Sigmoid colon (tissue), 7 donors: ENCODE measurements around the gene ZNF599. TPM values are rescaled to one million over a fixed set of nuclear protein-coding genes. Genes with fewer than 3 reads are reported as not detected.

Source experiments
- DNase-seq: peaks from one replicate; pipeline ENCODE4 v3.0.0-alpha.2; 2019
- H3K27ac ChIP-seq, 4 donors: fragments of 200-600 bp; sonication (generic); one replicate each; pipeline ENCODE4 v1.5.1; 2016 to 2019; ENCODE audit warnings: mild to moderate bottlenecking in 1 of 4
- H3K27me3 ChIP-seq, 3 donors: fragments of 200-600 bp; sonication (generic); one replicate each; pipeline ENCODE4 v1.5.1; 2019; ENCODE audit warnings: mild to moderate bottlenecking in 1 of 3
- H3K36me3 ChIP-seq, 4 donors: fragments of 200-600 bp; sonication (generic); one replicate each; pipeline ENCODE4 v1.5.1; 2016 to 2019
- H3K4me1 ChIP-seq, 4 donors: fragments of 200-600 bp; sonication (generic); one replicate each; pipeline ENCODE4 v1.5.1; 2017 to 2019
- H3K4me3 ChIP-seq, 4 donors: fragments of 200-600 bp; sonication (generic); one replicate each; pipeline ENCODE4 v1.5.1; 2017 to 2019; ENCODE audit warnings: mild to moderate bottlenecking in 2 of 4, moderate library complexity in 1 of 4
- H3K9me3 ChIP-seq, 4 donors: fragments of 200-600 bp in 3 of 4; sonication (generic) in 3 of 4; one replicate each; pipeline versions ENCODE4 v1.5.1 to v1.6.1; 2013 to 2019
- CTCF ChIP-seq, 4 experiments: fragments of 450-650 bp in 3 of 4; fragments of 200-600 bp in 1 of 4; IDR thresholded peaks; one replicate each; pipeline ENCODE4 v1.5.1; 2016 to 2019; ENCODE audit warnings: antibody characterized with exemption in 4 of 4, mild to moderate bottlenecking in 3 of 4, moderate library complexity in 2 of 4
- EP300 ChIP-seq, 4 donors: sonication (generic); formaldehyde crosslinking; IDR thresholded peaks; one replicate each; pipeline ENCODE4 v1.6.1; 2017; ENCODE audit warnings: antibody characterized with exemption in 4 of 4
- POLR2A ChIP-seq, 2 donors: fragments of 450-650 bp; IDR thresholded peaks; one replicate each; pipeline ENCODE4 v1.6.1; 2016; ENCODE audit warnings: antibody characterized with exemption in 2 of 2, mild to moderate bottlenecking in 2 of 2, moderate library complexity in 2 of 2
- POLR2AphosphoS5 ChIP-seq, 4 donors: sonication (generic); formaldehyde crosslinking; IDR thresholded peaks; one replicate each; pipeline ENCODE4 v1.6.1; 2017; ENCODE audit warnings: antibody characterized with exemption in 4 of 4
- WGBS, 2 donors: extraction: QIAGEN DNeasy Blood & Tissue Kit; methylation state at CpG; one replicate each; pipeline ENCODE4 v1.1.7; 2013; 5-methylcytosine and 5-hydroxymethylcytosine counted together
- intact Hi-C: fragments of 100-400 bp; cut with DNase I; formaldehyde crosslinking; loops from one replicate; pipeline ENCODE4 v1.15.1; 2023
- polyA plus RNA-seq, 3 donors: library from polyadenylated mRNA; stranded (reverse); fragments of 200-250 nt; gene quantifications; one replicate each; pipeline ENCODE4 v1.2.3, GENCODE V29; 2013
- total RNA-seq, 4 donors: library from RNA; depleted of rRNA; stranded (reverse); fragments of >200 nt; gene quantifications; one replicate each; pipeline ENCODE4 v1.1.0, GENCODE V29; 2016
- donor health status: healthy with polysubstance abuse.
- donor health status: Bipolar disorder and iron deficiency.
- donor health status: healthy.

Gene ZNF599
- total and polyA plus RNA-seq, 7 donors: 0.46 to 11.9 (median 7.1) TPM

GRCh38 chr19:34731019-34731829 lies 41.8 kb downstream of the ZNF599 start:
- WGBS, 2 donors: 89% methylated on average over 11 of the region's 11 CpGs
- Histone ChIP-seq H3K4me3 (no peak overlapping the region), H3K36me3 (peaks cover 0 to 10% (median 5%) of the 10 kb centered on the region in 4 donors), H3K9me3 (no peaks in the 10 kb centered on the region), H3K4me1 (peaks cover 0 to 28% (median 24%) of the 10 kb centered on the region in 4 donors), H3K27ac (no peak overlapping the region), H3K27me3 (no peaks in the 10 kb centered on the region)
- intact Hi-C loops: no loop called here
- TF ChIP-seq POLR2AphosphoS5 (IDR thresholded peaks at IDR 0.05): no peak
- no peak for TF ChIP-seq POLR2A (IDR thresholded peaks at IDR 0.05)
- no peak for TF ChIP-seq EP300 (IDR thresholded peaks at IDR 0.05)
- no peak for TF ChIP-seq CTCF (IDR thresholded peaks at IDR 0.05)
- no peak for DNase-seq

DNA sequence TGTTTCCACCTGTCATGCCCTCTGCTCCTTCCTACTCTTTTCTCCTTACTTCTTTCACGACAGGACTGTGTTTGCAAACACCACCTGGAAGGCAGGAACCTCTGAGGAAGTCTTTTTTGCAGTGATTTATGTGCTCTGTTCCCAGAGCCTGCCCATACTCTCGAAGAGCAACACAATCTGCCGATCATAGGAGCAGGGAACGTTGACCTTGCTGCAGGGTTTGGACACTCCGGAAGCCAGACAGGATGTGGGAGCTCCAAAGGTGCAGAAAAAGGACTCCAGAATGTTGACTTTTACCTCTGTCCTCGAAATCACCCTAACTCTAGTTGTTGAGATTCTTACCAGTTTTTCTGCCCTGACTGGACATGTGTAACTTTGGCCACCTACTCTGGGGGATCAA lies 47.6 kb downstream of the ZNF599 start:
- 33 to 35% methylated on average over 6 of the region's 6 CpGs for WGBS, 2 donors
- no peak overlapping the region for H3K4me3 ChIP-seq
- TF ChIP-seq POLR2AphosphoS5 (IDR thresholded peaks at IDR 0.05): no peak
- TF ChIP-seq POLR2A (IDR thresholded peaks at IDR 0.05): no peak
- no peak for TF ChIP-seq CTCF (IDR thresholded peaks at IDR 0.05)
- TF ChIP-seq EP300 (IDR thresholded peaks at IDR 0.05): no peak

GRCh38 chr19:34722353-34722752 lies 50.7 kb downstream of the ZNF599 start:
- TF ChIP-seq POLR2AphosphoS5 (IDR thresholded peaks at IDR 0.05): no peak
- no peaks in the 10 kb centered on the region for H3K36me3 ChIP-seq
- 50 to 62% methylated on average over 11 of the region's 11 CpGs for WGBS, 2 donors
- no peaks in the 10 kb centered on the region for H3K27me3 ChIP-seq
- no peaks in the 10 kb centered on the region for H3K9me3 ChIP-seq
- H3K4me1 ChIP-seq: no peaks in the 10 kb centered on the region
- intact Hi-C loops: no loop called here
- H3K27ac ChIP-seq: no peak overlapping the region
- no peak overlapping the region for H3K4me3 ChIP-seq
- DNase-seq: no peak

More for the DNA sequence above, 47.6 kb downstream of the ZNF599 start:
- H3K9me3 ChIP-seq: no peaks in the 10 kb centered on the region
- intact Hi-C loops: no loop called here
- H3K27ac ChIP-seq: no peak overlapping the region
- H3K36me3 ChIP-seq: no peaks in the 10 kb centered on the region
- H3K4me1 ChIP-seq: no peaks in the 10 kb centered on the region
- no peak for DNase-seq
- H3K27me3 ChIP-seq: no peaks in the 10 kb centered on the region

DNA sequence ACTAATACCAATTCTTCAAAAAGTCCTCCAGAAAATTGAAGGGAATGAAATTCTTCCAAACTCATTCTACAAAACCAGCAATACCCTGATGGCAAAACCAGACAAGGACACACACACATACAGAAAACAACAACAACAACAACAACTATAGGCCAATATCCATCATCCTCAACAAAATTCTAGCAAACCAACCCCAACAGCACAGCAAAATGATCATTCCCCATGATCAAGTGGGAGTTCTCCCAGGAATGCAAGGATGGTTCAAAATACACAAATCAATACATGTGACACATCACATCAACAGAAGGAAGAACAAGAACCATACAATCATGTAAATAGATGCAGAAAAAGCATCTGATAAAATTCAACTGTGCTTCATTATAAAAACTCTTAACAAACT lies 57.7 kb downstream of the ZNF599 start:
- Histone ChIP-seq H3K27me3 (no peaks in the 10 kb centered on the region), H3K36me3 (no peaks in the 10 kb centered on the region), H3K27ac (no peak overlapping the region), H3K9me3 (peaks cover 0 to 11% (median 0%) of the 10 kb centered on the region in 4 donors), H3K4me3 (no peak overlapping the region), H3K4me1 (no peaks in the 10 kb centered on the region)
- TF ChIP-seq POLR2A (IDR thresholded peaks at IDR 0.05) (no peak), EP300 (IDR thresholded peaks at IDR 0.05) (no peak), POLR2AphosphoS5 (IDR thresholded peaks at IDR 0.05) (no peak), CTCF (IDR thresholded peaks at IDR 0.05) (no peak)
- no peak for DNase-seq
- intact Hi-C loops: no loop called here

- intact Hi-C loops: no loop called here
- H3K9me3 ChIP-seq: peaks cover 0 to 11% (median 0%) of the 10 kb centered on the region in 4 donors
- no peak for DNase-seq
- 82 to 88% methylated on average over 2 of the region's 2 CpGs for WGBS, 2 donors
- no peak overlapping the region for H3K4me3 ChIP-seq
- no peaks in the 10 kb centered on the region for H3K36me3 ChIP-seq
- TF ChIP-seq POLR2A (IDR thresholded peaks at IDR 0.05) (no peak), POLR2AphosphoS5 (IDR thresholded peaks at IDR 0.05) (no peak), CTCF (IDR thresholded peaks at IDR 0.05) (no peak), EP300 (IDR thresholded peaks at IDR 0.05) (no peak)
- no peaks in the 10 kb centered on the region for H3K27me3 ChIP-seq
- no peaks in the 10 kb centered on the region for H3K4me1 ChIP-seq
- H3K27ac ChIP-seq: no peak overlapping the region
Observed at GRCh38 chr19:34713262-34713637, 59.8 kb downstream of the ZNF599 start.
